NCI-H1436 treated with DMSO at 0.1 percent for 48 hours (cell line): Measurements from ENCODE around the gene MID1.

ENCODE experiments used
- DNase-seq: peaks from one replicate; lab custom pipeline; 2025; lab: John Stamatoyannopoulos, UW

Gene MID1

DNA sequence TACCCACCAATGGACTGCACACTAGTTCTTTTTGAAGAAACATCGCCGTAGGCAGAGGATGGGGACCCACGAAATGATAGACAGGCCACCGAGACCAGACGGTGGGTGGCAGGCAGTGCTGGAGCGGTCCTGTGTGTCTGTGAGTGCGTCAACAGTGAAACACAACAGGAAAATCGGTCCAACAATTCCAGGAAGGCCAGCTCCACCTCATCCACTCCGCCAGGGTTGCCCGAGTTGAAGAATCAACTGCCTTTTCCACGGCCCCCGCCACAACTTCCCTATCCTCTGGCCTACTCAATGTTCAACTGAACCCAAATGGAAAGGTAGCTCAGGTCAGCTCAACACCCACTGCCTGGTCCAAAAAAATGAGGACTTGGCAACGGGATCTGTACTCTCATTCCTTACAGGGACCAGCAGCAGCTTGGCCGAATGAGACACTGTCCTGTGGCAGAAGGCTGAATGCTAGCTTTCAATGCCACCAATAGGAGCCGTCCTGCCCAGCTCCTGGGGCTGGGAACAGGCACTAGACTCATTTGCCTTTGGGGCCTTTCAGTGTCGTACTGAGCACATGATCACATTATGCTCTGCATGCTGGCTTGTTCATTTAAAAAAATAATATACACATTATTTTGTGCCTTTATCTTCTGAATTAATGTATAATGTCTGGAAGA is 43.5 kb downstream of the MID1 start:
- DNase-seq, result no peak

DNA sequence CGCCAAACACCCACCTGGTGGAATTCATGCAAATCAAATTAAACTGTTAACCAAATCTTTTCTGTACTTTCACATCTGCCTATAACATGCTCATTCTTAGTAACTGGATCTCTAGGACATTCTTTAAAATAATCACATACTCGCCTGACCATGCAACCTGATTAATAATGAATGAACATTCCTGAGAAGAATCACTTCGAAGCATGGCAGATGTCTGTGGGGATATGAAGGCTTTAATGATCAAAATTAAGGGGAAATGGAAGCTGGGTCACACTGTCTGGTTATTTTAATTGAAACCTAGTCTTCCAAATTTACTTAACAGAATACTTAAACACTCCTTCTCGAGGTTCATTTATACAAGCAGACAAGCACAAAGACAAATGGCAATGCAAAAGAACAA is 44.2 kb downstream of the MID1 start:
- no peak for DNase-seq

DNA sequence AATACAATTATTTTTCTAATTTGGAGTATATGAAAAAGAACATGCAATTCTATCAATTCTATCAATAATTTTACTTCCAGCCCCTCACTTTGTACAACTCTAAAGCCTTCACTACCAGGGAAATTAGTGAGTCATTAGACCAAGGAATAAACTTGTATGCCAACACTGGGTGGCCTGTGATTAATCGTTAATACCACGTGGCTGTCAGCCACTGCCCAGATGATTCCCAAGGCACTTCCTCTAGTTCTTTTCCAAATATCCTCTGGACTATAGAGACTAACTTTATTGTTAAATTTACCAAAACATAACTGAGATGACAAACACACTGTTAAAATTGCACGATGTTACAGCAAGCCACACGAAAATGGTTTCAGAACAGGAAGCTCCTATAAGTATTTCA is 45.7 kb downstream of the MID1 start:
- DNase-seq, result no peak

DNA sequence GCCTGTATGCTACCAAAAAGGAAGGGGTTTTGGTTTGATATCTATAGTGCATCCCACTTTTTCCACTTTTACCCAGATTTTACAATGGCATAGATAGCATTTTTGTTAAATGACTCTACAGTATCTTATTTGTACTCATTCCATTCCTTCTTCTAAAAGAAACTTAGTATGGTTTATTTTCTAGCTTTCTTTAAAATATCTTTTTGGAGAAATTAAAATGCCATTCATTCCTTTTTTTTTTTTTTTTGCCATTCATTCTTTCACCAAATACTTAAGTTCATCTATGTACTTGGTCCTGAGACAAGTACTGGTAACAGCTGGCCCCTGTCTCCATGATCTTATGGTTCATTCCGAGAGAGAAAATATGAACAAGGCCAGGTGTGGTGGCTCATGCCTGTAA is 49.1 kb downstream of the MID1 start:
- DNase-seq, result no peak

DNA sequence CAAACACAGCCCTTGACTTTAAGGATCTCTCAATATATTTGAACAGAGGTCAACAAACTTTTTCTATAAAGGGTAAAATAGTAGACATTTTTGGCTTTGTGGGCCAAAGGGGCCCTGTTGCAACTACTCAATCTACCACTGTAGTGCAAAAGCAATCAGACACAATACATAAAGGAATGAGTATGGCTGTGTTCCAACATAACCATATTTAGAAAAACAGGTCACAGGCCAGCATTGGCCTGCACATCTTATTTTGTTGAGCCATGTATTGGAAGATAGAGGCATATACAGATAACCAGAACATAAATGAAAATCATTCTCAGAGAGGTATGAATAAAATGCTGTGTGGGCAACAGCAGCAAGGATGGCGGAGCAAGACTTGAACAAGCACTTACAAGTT is 49.8 kb downstream of the MID1 start:
- no peak for DNase-seq

DNA sequence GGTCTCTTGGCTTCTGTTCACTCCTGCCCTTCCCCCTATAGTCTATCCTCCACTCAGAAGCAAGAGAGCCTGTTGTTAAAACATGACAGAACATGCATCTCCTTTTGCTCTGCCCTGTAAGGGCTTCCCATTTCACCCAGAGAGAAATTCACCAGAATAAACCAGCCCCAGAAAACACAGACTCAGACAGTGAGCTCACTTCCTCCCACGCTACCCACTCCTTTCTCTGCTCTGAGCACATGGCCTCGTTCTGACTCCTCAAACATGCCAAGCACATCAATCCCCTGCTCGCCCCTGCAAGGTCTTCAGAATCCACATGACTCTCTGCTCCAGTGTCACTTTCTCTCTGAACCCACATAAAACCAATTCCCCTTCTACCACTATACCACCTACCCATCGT is 50.4 kb downstream of the MID1 start:
- DNase-seq, result no peak

DNA sequence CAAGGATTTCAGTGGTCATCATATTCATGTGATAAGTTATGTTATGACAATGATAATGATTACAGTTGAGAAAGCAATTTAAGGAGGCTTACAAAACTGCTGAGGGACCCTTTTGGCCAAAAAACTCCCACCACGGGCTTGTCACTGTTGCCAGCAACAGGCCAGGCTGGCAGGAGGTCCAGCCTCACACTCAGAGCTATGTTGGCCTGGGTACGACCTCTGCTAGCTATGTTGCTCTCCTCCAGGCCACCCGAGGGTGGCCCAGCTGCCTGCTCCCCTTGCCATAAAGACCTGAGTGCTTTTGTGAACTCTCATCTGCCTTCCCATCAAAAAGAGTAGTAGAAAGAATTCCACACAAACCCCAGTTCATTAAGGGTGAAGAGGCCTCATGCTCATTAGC is 52.0 kb downstream of the MID1 start:
- no peak for DNase-seq

DNA sequence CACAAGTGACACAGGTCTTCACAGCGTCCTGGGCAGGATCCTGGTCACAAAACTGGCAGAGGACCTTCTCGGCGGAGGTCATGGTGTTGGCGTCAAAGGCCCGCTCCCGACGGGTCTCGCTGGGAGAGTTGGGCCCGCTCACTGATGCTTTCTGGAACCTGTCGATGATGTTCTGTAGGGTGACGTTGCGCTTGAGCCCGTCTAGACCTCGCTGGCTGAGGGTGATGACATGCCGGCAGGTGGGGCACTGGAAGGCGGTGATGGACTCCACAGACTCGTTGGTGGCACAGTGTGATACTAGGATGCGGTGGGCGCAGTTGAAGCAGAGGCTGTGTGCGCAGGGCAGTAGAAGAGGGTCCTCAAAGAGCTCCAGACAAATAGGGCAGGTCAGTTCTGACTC is 53.2 kb downstream of the MID1 start:
- DNase-seq, result no peak

DNA sequence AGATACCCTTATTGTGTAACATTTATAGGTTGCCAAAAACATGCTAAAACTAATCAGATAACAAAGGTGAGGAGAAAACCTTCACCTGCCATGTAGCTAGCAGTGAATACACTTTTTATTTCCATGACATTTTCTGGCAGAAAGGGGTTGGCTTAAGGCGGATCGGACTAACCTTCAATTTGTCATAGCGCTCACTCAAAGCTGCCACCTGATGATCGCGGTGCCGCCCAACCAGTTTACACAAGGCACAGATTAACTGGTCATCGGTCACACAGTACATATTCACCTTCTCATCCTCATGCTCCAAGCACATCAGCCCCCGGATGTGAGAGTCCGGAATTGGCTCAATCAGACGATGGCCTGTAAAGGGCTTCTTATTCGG is 53.7 kb downstream of the MID1 start:
- DNase-seq, result no peak

DNA sequence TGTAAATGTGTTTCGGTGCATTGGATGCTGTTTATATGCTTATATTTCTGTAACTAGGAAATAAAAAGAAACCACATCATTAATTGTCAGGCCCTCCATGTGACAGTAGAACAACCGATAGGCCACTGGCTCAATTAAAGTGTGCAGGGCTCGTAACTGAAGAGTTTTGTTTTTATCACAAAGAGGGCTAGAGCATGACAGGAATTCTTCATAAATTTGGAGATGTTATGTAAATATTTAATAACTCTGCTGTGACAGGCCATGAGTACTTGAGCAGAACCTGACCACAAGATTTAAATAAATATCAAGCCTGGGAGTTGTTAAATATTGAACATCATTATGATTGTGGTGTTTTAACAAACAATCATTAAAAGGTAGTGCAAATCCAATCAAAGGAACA is 55.9 kb downstream of the MID1 start:
- no peak for DNase-seq

DNA sequence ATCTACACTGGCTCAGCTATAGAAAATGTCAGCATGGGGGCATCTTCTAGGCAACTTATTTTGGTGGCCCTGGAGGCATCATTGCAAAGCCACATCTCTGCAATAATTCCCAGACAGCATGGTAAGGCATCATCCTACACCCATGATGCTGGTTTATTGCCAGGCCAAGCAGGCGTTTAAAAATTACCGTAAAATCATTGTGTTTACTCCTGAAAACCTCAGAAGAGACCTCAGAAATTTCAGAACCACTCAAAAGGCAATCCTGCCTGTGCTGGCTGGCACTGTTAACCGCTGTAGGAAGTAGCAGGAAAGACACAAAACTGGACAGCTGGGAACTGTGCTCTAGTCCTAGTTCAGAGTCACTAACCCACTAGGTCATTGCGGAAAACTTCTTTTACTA is 63.2 kb downstream of the MID1 start:
- DNase-seq, result no peak

DNA sequence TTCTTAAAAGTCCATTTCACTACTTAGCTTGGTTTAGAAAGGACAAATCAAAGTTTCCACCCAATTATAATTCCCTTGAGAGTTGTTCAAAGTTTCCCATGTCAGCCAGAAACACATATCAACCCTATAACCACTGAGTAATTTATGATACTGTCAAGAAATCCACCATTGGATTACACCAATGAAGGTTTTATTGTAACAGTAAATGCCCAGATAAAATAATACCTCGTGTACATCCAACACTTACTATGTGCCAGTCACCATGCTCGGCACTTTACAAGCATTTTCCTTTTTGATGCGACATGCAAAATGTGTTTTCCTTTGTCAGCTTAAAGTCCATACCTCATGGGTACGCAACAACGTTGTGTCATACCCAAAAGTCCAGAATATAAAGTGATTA is 64.0 kb downstream of the MID1 start:
- DNase-seq, result no peak

DNA sequence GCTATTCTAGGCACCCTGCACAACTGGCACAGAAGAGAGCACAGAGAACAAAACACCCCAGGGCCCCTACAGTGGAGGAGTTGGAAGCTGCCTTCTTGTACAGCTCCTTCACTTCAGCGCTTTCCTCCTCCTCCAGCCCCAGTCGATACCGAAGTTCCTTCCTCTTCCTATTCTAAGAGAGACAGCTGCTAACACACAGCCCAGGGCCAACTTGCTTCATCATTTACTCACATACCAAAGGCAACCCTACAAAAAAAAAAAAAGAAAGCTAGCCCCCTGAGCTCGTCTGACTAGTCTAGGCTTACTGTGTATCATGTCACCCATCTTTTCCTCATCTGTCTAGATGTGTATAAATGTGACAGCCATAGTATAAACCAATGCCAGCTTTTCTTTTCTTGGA is 64.5 kb downstream of the MID1 start:
- DNase-seq, result no peak

DNA sequence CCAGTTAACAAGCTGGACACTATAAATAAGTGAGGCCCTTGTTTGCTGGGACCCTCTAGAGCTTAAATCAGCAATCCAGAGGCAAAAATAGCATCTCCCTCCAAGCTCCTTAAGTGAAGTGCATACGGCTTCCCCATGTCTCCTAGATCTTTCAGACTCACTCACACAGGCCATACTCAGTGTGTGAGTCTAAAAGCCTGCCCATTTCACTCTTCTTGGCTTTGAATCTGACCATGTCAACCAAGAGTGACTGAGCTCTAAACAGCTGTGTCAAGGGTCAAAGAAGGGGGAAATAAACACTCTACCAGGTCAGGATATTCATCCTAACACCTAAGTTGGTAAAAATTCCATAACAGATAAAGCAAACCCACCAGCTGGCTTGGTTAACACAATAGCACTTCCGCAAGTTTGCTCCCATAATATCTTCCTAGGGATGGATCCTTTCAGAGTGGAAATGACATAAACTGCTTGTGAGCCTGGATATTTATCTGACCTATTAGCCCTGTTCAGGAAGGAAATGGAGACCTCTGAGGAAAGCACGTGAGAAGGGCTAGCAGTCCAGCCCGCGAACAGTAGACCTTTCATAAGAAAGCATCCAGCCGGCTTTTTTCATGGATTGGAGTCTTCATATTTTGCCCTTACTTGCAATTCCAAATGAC is 65.6 kb downstream of the MID1 start:
- DNase-seq, result no peak

DNA sequence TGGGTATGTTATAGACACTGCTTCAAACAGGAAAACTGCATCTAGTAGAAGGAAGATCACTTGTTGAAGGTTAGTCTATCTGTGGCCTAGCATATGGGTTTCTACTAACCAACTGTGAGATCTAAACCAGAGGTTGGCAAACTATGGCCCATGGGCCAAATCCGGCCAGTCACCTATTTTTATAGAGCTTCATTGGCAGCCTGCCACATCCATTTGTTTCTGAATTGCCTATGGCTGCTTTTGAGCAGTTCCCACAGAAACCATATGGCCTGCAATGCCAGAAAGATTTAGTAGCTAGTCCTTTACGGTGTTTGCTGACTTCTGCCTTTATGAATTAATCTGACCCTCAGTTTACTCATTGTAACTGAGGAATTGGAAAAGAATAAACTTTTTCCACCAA is 71.1 kb downstream of the MID1 start:
- no peak for DNase-seq

DNA sequence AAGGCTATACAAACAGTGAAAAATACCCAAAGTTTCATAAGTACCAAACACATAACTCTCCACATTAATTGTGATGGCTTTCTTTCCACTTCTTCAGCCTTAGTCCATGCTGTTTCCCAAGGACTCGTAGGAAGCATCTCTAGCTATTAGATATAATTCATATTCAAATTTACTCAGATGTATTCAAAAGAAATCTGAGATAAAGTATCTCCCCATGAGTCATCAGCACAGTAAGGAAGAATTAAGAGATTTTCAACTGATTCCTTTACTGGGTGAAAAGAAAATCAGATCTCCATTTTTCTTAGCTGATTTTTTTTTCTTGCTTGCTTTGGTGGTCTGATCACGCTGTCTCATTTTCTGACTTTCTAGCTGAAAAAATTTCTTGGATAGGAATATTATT is 71.7 kb downstream of the MID1 start:
- DNase-seq, result no peak

DNA sequence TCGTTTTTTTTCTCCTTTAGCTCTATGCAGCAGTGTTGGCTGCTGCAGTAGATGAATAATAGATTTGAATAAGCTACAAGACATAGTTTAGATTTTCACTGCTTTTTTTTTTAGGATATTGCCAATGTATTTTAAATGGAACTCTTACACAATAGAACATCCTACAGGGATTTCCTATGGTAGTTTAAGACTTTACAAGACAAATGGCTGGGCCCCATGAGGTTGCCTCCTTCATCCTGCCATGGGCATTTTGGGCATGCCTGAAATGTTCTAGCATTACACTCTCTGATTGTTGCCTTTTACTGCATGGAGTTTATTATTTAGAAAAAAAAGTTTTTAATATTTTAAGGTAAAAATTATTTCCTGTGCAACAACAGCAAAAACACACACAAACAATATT is 74.5 kb downstream of the MID1 start:
- DNase-seq, result no peak

DNA sequence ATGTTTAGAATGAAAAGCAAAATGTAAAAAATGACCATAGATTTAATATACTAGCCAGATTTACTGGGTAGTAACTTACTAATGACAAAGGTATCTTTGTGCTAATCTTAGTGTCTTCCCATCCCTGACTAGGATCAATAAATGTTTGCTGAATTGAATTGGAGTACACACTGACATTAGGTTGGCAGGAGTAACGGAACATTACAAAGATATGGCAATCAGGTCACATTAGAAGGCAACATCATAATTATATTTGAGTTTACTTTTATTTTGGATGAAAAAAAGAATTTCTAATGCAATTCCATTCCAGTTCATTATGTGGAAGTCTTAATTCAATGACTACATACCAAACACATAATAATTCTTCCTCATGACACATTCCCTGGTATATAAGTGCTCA is 77.8 kb downstream of the MID1 start:
- no peak for DNase-seq

DNA sequence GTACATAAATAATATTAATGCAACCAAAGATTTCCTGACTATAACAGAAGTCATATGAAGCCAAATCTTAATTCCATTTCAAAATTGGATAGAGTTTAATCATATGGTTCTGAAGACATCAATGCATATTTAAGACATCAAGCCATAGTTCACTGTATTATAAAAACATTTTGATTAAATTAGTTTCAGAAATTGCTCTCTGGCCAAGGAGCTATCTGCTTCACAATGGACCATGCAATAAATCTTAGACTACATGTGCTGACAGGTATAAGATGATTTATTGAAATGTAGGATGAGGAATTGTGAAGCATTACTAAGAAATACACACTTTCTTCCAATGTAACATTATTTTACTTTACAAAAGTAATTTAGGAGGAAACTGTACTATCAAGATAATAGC is 81.6 kb downstream of the MID1 start:
- no peak for DNase-seq

DNA sequence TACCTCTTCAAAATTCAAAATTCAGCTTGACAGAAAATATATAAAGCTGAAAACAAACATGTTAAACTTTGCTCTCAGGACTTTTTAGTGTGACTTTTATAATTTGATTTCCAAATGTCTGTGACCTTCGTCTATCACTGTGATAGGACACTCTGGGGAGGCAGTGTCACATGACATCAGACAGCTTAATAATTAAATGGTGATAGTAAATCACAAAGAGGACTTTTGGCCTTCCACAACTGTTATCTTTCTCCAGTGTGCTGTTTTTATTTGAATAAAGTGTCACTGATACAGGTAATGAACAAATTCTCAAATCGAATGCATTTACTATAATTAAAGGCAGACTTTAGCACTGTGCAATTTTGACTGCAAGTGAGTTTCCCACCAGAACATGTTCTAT is 83.1 kb downstream of the MID1 start:
- DNase-seq, result no peak

DNA sequence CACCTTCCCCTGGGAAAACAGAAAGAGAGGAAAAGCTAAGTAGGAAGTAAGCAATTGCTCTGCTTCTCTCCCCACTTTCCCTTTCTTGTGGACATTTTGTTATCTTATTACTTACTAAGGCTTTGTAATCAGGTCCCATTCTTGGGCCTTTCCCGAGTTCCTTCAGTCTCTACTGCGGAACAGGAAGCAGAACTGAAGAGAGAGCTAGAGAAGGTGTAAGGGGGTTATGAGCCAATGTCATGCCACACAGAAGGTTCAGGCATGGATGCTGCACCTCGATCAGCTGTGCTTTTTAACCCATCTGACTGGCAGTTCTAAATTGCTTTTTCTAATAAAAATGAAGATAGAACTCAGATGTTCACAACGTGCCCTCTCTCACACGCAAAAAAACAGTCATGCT is 83.6 kb downstream of the MID1 start:
- DNase-seq, result no peak

DNA sequence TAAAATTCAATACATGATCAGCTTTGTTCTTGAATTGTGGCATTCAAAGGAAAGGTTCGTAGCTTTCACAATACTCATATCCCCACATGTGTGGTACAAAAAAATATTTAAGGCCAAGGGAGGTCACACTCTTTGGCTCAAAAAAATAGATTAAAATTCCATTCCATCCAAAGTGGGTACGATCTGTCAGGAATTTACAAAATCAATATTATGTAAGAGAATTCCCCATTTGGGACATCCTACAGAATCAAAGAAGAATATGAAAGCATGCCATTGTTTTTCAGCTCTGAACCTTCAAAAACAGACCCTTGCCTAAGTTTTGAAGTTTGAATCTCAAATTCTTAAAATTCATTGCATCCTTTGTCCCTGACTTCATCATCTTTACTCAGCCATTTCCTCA is 85.8 kb downstream of the MID1 start:
- no peak for DNase-seq

DNA sequence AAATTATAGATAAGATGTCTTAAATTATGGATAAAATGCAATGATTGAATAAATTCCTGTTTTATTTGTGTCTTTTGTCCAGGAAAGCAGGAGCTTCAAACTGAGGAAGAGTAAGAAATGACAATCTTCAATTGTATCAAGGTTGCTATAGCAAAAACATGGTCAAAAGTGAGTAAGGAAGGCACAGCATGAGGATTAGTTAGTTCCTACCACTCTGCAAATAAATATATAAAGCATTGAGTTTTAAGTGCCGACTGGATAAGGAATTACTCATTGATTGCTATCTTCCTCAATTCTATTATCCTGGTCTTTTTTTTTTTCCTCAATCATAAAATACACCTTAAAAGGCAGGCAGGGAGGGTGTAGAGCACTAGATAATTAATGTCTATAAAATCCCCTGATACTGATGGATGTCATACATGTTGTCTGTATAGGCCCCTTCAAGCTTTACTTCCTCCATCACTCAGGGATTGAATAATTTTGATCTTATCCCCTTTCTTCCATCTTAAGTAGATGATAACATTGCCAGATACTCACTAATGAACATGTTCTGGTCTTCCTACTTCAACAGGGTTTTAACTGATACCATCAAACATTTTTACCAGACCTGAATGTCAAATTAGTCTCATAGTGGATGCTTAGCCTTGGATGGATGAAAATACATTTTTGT is 86.6 kb downstream of the MID1 start:
- DNase-seq, result no peak

DNA sequence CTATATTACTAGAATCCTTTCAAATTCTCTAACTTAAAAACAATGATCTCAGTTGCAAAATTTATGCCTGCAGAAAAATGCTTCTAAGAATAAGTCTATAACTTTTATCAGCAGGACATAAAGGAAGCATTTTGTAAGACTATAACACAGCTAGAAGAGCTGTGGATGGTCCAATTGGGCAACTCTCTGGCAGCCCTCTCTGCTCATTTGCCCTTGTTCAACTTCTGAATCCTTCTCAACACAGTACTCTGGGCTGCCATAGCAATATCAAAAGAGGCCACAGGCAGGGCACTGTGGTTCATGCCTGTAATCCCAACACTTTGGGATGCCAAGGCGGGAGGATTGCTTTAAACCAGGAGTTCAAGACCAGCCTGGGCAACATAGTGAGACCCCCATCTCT is 88.5 kb downstream of the MID1 start:
- no peak for DNase-seq
